ENCODE results near the gene SPRYD4.
"Not testable (repeated sequence)": the region's sequence is repeated elsewhere in the genome, so short reads cannot be mapped to it uniquely, and the experiment has no call there.

SPRYD4 gene

GRCh38 chr12:56494481-56494880 lies 26.1 kb downstream of the SPRYD4 start:
- not testable (repeated sequence) for H3K36me3 ChIP-seq (ENCODE audit: insufficient read depth, low read length); H3K27ac ChIP-seq (ENCODE audit: low read depth, low read length); H3K79me2 ChIP-seq (ENCODE audit: control insufficient read depth, insufficient read depth, low read length, unreplicated experiment); H3K4me1 ChIP-seq (ENCODE audit: control insufficient read depth, insufficient read depth, low read length, unreplicated experiment); H3K4me3 ChIP-seq (ENCODE audit: low read depth, low read length); H2AFZ ChIP-seq (ENCODE audit: low read length, unreplicated experiment)
- H3K27me3 ChIP-seq (ENCODE audit: insufficient read depth, low read length), result peaks cover 19% of the 10 kb centered on the region

GRCh38 chr12:56496704-56497103 lies 28.3 kb downstream of the SPRYD4 start:
- peak overlapping the region; percentile 52; the same call in 1 of the 2 replicates for H3K4me3 ChIP-seq (ENCODE audit: low read depth, low read length)
- H3K79me2 ChIP-seq (ENCODE audit: control insufficient read depth, insufficient read depth, low read length, unreplicated experiment); H3K27ac ChIP-seq (ENCODE audit: low read depth, low read length); H3K4me1 ChIP-seq (ENCODE audit: control insufficient read depth, insufficient read depth, low read length, unreplicated experiment); H3K36me3 ChIP-seq (ENCODE audit: insufficient read depth, low read length); H3K27me3 ChIP-seq (ENCODE audit: insufficient read depth, low read length); H2AFZ ChIP-seq (ENCODE audit: low read length, unreplicated experiment): not testable (repeated sequence)

- H3K4me3 ChIP-seq (ENCODE audit: low read depth, low read length); H3K27ac ChIP-seq (ENCODE audit: low read depth, low read length); H3K79me2 ChIP-seq (ENCODE audit: control insufficient read depth, insufficient read depth, low read length, unreplicated experiment); H3K4me1 ChIP-seq (ENCODE audit: control insufficient read depth, insufficient read depth, low read length, unreplicated experiment); H2AFZ ChIP-seq (ENCODE audit: low read length, unreplicated experiment); H3K36me3 ChIP-seq (ENCODE audit: insufficient read depth, low read length); H3K27me3 ChIP-seq (ENCODE audit: insufficient read depth, low read length): not testable (repeated sequence)
These were observed 29.9 kb downstream of the SPRYD4 start for GRCh38 chr12:56498126-56498902.

GRCh38 chr12:56499452-56499851 lies 31.1 kb downstream of the SPRYD4 start:
- H3K27ac ChIP-seq (ENCODE audit: low read depth, low read length); H3K36me3 ChIP-seq (ENCODE audit: insufficient read depth, low read length); H3K27me3 ChIP-seq (ENCODE audit: insufficient read depth, low read length); H2AFZ ChIP-seq (ENCODE audit: low read length, unreplicated experiment); H3K4me1 ChIP-seq (ENCODE audit: control insufficient read depth, insufficient read depth, low read length, unreplicated experiment); H3K4me3 ChIP-seq (ENCODE audit: low read depth, low read length); H3K79me2 ChIP-seq (ENCODE audit: control insufficient read depth, insufficient read depth, low read length, unreplicated experiment): not testable (repeated sequence)

- not testable (repeated sequence) for H3K79me2 ChIP-seq (ENCODE audit: control insufficient read depth, insufficient read depth, low read length, unreplicated experiment); H3K4me3 ChIP-seq (ENCODE audit: low read depth, low read length); H3K4me1 ChIP-seq (ENCODE audit: control insufficient read depth, insufficient read depth, low read length, unreplicated experiment); H2AFZ ChIP-seq (ENCODE audit: low read length, unreplicated experiment); H3K36me3 ChIP-seq (ENCODE audit: insufficient read depth, low read length); H3K27ac ChIP-seq (ENCODE audit: low read depth, low read length); H3K27me3 ChIP-seq (ENCODE audit: insufficient read depth, low read length)
These were observed 31.5 kb downstream of the SPRYD4 start for GRCh38 chr12:56499879-56500278.

GRCh38 chr12:56510786-56511185 lies 42.4 kb downstream of the SPRYD4 start:
- Histone ChIP-seq H3K4me1 (ENCODE audit: control insufficient read depth, insufficient read depth, low read length, unreplicated experiment) (no peaks in the 10 kb centered on the region), H3K4me3 (ENCODE audit: low read depth, low read length) (no peak overlapping the region), H2AFZ (ENCODE audit: low read length, unreplicated experiment) (no peak overlapping the region), H3K79me2 (ENCODE audit: control insufficient read depth, insufficient read depth, low read length, unreplicated experiment) (no peaks in the 10 kb centered on the region), H3K27ac (ENCODE audit: low read depth, low read length) (no peak overlapping the region), H3K36me3 (ENCODE audit: insufficient read depth, low read length) (no peaks in the 10 kb centered on the region), H3K27me3 (ENCODE audit: insufficient read depth, low read length) (no peaks in the 10 kb centered on the region)

- not testable (repeated sequence) for H3K4me3 ChIP-seq (ENCODE audit: low read depth, low read length); H3K36me3 ChIP-seq (ENCODE audit: insufficient read depth, low read length); H3K79me2 ChIP-seq (ENCODE audit: control insufficient read depth, insufficient read depth, low read length, unreplicated experiment); H3K27me3 ChIP-seq (ENCODE audit: insufficient read depth, low read length); H2AFZ ChIP-seq (ENCODE audit: low read length, unreplicated experiment); H3K27ac ChIP-seq (ENCODE audit: low read depth, low read length)
- H3K4me1 ChIP-seq (ENCODE audit: control insufficient read depth, insufficient read depth, low read length, unreplicated experiment), result peaks cover 11% of the 10 kb centered on the region
These were observed 45.6 kb downstream of the SPRYD4 start for GRCh38 chr12:56514014-56514318.

GRCh38 chr12:56517854-56518253 lies 49.5 kb downstream of the SPRYD4 start:
- Histone ChIP-seq H3K27ac (ENCODE audit: low read depth, low read length) (peak overlapping the region; percentile 60; the same call in 1 of the 2 replicates), H3K4me1 (ENCODE audit: control insufficient read depth, insufficient read depth, low read length, unreplicated experiment) (peaks cover 31% of the 10 kb centered on the region), H3K4me3 (ENCODE audit: low read depth, low read length) (no peak overlapping the region), H3K36me3 (ENCODE audit: insufficient read depth, low read length) (no peaks in the 10 kb centered on the region), H3K79me2 (ENCODE audit: control insufficient read depth, insufficient read depth, low read length, unreplicated experiment) (peaks cover 10% of the 10 kb centered on the region), H2AFZ (ENCODE audit: low read length, unreplicated experiment) (no peak overlapping the region), H3K27me3 (ENCODE audit: insufficient read depth, low read length) (no peaks in the 10 kb centered on the region)

GRCh38 chr12:56518570-56518969 lies 50.2 kb downstream of the SPRYD4 start:
- Histone ChIP-seq H3K27me3 (ENCODE audit: insufficient read depth, low read length) (no peaks in the 10 kb centered on the region), H3K4me3 (ENCODE audit: low read depth, low read length) (0 out of 2 replicates have a peak overlapping the region, but pooled peaks have one; percentile 4), H3K27ac (ENCODE audit: low read depth, low read length) (peak overlapping the region; percentile 60), H3K79me2 (ENCODE audit: control insufficient read depth, insufficient read depth, low read length, unreplicated experiment) (peaks cover 17% of the 10 kb centered on the region), H3K4me1 (ENCODE audit: control insufficient read depth, insufficient read depth, low read length, unreplicated experiment) (peaks cover 31% of the 10 kb centered on the region), H3K36me3 (ENCODE audit: insufficient read depth, low read length) (no peaks in the 10 kb centered on the region), H2AFZ (ENCODE audit: low read length, unreplicated experiment) (peak overlapping the region; percentile 16)

GRCh38 chr12:56520048-56520447 lies 51.7 kb downstream of the SPRYD4 start:
- Histone ChIP-seq H3K79me2 (ENCODE audit: control insufficient read depth, insufficient read depth, low read length, unreplicated experiment) (peaks cover 32% of the 10 kb centered on the region), H3K4me1 (ENCODE audit: control insufficient read depth, insufficient read depth, low read length, unreplicated experiment) (peaks cover 36% of the 10 kb centered on the region), H3K27ac (ENCODE audit: low read depth, low read length) (peak overlapping the region; percentile 89), H3K4me3 (ENCODE audit: low read depth, low read length) (peak overlapping the region; percentile 91), H3K27me3 (ENCODE audit: insufficient read depth, low read length) (no peaks in the 10 kb centered on the region), H2AFZ (ENCODE audit: low read length, unreplicated experiment) (peak overlapping the region; percentile 39), H3K36me3 (ENCODE audit: insufficient read depth, low read length) (no peaks in the 10 kb centered on the region)

GRCh38 chr12:56520506-56520905 lies 52.1 kb downstream of the SPRYD4 start:
- Histone ChIP-seq H3K79me2 (ENCODE audit: control insufficient read depth, insufficient read depth, low read length, unreplicated experiment) (peaks cover 37% of the 10 kb centered on the region), H3K27ac (ENCODE audit: low read depth, low read length) (peak overlapping the region; percentile 89), H3K4me1 (ENCODE audit: control insufficient read depth, insufficient read depth, low read length, unreplicated experiment) (peaks cover 36% of the 10 kb centered on the region), H2AFZ (ENCODE audit: low read length, unreplicated experiment) (peak overlapping the region; percentile 39), H3K36me3 (ENCODE audit: insufficient read depth, low read length) (no peaks in the 10 kb centered on the region), H3K4me3 (ENCODE audit: low read depth, low read length) (peak overlapping the region; percentile 91), H3K27me3 (ENCODE audit: insufficient read depth, low read length) (no peaks in the 10 kb centered on the region)

Data from ACC112 (cell line).